HG03378 (cell line): Measurements from ENCODE around the gene SNN.

Experiments
- ATAC-seq: cut with Tn5 transposase; IDR thresholded peaks from one replicate; pipeline ENCODE4 v1.9.1; 2021; ENCODE audit warnings: mild to moderate bottlenecking, moderate library complexity; ENCODE audit not compliant: unreplicated experiment

Gene SNN

GRCh38 chr16:11666103-11667055, 1.9 kb upstream of the SNN start:
- no peak for ATAC-seq

- no peak for ATAC-seq
These were observed 933 bp upstream of the SNN start for GRCh38 chr16:11667221-11667823.

GRCh38 chr16:11668623-11669379, 546 bp downstream of the SNN start:
- ATAC-seq, result no peak

GRCh38 chr16:11669380-11670146, 1.3 kb downstream of the SNN start:
- ATAC-seq, result no peak

GRCh38 chr16:11670171-11671131, 2.2 kb downstream of the SNN start:
- ATAC-seq, result no peak

GRCh38 chr16:11671271-11671670, 3.0 kb downstream of the SNN start:
- ATAC-seq, result no peak

GRCh38 chr16:11671676-11672075, 3.4 kb downstream of the SNN start:
- ATAC-seq, result no peak

- ATAC-seq, result no peak
These were observed 4.2 kb downstream of the SNN start for GRCh38 chr16:11672206-11673090.

- no peak for ATAC-seq
These were observed 5.1 kb downstream of the SNN start for GRCh38 chr16:11673091-11674000.

- ATAC-seq, result no peak
These were observed 6.0 kb downstream of the SNN start for GRCh38 chr16:11674001-11674817.

GRCh38 chr16:11674818-11675560, 6.7 kb downstream of the SNN start:
- ATAC-seq, result no peak

GRCh38 chr16:11675561-11676511, 7.6 kb downstream of the SNN start:
- no peak for ATAC-seq

GRCh38 chr16:11676799-11677198, 8.5 kb downstream of the SNN start:
- ATAC-seq, result no peak

- ATAC-seq, result no peak
These were observed 9.2 kb downstream of the SNN start for GRCh38 chr16:11677451-11677951.
